ENCODE data around the gene RIC8A.
"Not testable (repeated sequence)": the region's sequence is repeated elsewhere in the genome, so short reads cannot be mapped to it uniquely, and the experiment has no call there.

DNA sequence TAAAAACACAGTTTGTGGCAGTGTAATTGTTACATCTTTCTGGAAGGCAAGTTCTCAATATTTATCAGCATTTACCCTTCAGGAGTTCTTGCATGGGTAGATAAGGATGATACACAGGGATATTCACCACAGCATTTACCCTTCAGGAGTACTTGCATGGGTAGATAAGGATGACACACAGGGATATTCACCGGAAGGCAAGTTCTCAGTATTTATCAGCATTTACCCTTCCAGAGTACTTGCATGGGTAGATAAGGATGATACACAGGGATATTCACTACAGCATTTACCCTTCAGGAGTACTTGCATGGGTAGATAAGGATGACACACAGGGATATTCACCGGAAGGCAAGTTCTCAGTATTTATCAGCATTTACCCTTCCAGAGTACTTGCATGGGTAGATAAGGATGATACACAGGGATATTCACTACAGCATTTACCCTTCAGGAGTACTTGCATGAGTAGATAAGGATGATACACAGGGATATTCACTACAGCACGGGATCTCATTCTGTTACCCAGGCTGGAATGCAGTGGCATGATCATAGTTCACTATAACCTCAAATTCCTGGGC lies 13.2 kb downstream of the RIC8A start:
- TF ChIP-seq, protein P1, sequence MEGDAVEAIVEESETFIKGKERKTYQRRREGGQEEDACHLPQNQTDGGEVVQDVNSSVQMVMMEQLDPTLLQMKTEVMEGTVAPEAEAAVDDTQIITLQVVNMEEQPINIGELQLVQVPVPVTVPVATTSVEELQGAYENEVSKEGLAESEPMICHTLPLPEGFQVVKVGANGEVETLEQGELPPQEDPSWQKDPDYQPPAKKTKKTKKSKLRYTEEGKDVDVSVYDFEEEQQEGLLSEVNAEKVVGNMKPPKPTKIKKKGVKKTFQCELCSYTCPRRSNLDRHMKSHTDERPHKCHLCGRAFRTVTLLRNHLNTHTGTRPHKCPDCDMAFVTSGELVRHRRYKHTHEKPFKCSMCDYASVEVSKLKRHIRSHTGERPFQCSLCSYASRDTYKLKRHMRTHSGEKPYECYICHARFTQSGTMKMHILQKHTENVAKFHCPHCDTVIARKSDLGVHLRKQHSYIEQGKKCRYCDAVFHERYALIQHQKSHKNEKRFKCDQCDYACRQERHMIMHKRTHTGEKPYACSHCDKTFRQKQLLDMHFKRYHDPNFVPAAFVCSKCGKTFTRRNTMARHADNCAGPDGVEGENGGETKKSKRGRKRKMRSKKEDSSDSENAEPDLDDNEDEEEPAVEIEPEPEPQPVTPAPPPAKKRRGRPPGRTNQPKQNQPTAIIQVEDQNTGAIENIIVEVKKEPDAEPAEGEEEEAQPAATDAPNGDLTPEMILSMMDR (IDR thresholded peaks at IDR 0.05; ENCODE audit: low read depth, low read length, missing input control) = not testable (repeated sequence)
- not testable (repeated sequence) for TF ChIP-seq RAD21 (IDR thresholded peaks at IDR 0.05); TAF1 (conservative IDR thresholded peaks at IDR 0.05); YY1 (IDR thresholded peaks at IDR 0.05); GABPA (IDR thresholded peaks at IDR 0.05 in 1 of 2, conservative IDR thresholded peaks at IDR 0.05 in 1 of 2); EGR1 (IDR thresholded peaks at IDR 0.05; ENCODE audit: low read depth in 2 of 2); SP1 (IDR thresholded peaks at IDR 0.05); JUND (IDR thresholded peaks at IDR 0.05); HNF4A (conservative IDR thresholded peaks at IDR 0.05); FOXA2 (IDR thresholded peaks at IDR 0.05)
- TF ChIP-seq, protein P2, sequence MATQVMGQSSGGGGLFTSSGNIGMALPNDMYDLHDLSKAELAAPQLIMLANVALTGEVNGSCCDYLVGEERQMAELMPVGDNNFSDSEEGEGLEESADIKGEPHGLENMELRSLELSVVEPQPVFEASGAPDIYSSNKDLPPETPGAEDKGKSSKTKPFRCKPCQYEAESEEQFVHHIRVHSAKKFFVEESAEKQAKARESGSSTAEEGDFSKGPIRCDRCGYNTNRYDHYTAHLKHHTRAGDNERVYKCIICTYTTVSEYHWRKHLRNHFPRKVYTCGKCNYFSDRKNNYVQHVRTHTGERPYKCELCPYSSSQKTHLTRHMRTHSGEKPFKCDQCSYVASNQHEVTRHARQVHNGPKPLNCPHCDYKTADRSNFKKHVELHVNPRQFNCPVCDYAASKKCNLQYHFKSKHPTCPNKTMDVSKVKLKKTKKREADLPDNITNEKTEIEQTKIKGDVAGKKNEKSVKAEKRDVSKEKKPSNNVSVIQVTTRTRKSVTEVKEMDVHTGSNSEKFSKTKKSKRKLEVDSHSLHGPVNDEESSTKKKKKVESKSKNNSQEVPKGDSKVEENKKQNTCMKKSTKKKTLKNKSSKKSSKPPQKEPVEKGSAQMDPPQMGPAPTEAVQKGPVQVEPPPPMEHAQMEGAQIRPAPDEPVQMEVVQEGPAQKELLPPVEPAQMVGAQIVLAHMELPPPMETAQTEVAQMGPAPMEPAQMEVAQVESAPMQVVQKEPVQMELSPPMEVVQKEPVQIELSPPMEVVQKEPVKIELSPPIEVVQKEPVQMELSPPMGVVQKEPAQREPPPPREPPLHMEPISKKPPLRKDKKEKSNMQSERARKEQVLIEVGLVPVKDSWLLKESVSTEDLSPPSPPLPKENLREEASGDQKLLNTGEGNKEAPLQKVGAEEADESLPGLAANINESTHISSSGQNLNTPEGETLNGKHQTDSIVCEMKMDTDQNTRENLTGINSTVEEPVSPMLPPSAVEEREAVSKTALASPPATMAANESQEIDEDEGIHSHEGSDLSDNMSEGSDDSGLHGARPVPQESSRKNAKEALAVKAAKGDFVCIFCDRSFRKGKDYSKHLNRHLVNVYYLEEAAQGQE (IDR thresholded peaks at IDR 0.05) = not testable (repeated sequence)

Data from liver (tissue), 3 donors.